ENCODE results near the gene R3HCC1L. TPM values are rescaled to one million over a fixed set of nuclear protein-coding genes. Genes with fewer than 3 reads are reported as not detected.

R3HCC1L gene
- total RNA-seq, 1 experiment from 2014 or later, result 15.9 TPM

DNA sequence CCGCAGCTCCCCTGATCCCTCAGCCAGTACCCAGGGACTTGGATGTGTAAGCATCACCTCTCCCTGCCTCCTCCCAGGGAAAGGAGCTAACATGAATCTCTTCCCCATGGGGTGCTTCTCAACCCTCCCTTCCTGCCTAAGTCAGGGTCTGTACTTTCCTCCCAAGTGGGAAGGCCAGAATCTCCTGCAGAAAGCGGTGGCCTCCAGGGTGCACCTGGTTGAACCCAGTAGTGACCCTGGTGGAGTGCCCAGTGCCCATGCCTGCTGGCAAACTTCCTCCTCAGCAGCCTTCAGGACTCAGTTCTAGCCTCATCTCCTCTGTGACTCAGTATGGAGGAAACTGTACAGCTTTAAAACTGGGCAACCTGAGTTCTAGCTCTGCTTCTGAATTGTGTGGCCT, 136.3 kb downstream of the R3HCC1L start:
- H3K36me3 ChIP-seq (ENCODE audit: control insufficient read depth, insufficient read depth, low read length), result no peaks in the 10 kb centered on the region
- ChIA-PET POLR2A (no interaction called here), CTCF (no interaction called here)
- H3K9me3 ChIP-seq (ENCODE audit: control insufficient read depth, insufficient read depth, low read depth, low read length), result no peaks in the 10 kb centered on the region
- in situ Hi-C loops (cut with HindIII; ENCODE audit: low pct_unique_long_range_greater_than_20kb, low sequenced_read_pairs), result no loop called here
- intact Hi-C loops (cut with micrococcal nuclease; ENCODE audit: unreplicated experiment), result no loop called here
- no peaks in the 10 kb centered on the region for H3K27me3 ChIP-seq (ENCODE audit: control insufficient read depth, insufficient read depth, low read length)
- H3K4me1 ChIP-seq (ENCODE audit: control insufficient read depth, insufficient read depth, low read length), result peaks cover 43% of the 10 kb centered on the region
- no peak for TF ChIP-seq POLR2AphosphoS5 (IDR thresholded peaks at IDR 0.05; ENCODE audit: low read depth, low read length)
- TF ChIP-seq, protein P1, sequence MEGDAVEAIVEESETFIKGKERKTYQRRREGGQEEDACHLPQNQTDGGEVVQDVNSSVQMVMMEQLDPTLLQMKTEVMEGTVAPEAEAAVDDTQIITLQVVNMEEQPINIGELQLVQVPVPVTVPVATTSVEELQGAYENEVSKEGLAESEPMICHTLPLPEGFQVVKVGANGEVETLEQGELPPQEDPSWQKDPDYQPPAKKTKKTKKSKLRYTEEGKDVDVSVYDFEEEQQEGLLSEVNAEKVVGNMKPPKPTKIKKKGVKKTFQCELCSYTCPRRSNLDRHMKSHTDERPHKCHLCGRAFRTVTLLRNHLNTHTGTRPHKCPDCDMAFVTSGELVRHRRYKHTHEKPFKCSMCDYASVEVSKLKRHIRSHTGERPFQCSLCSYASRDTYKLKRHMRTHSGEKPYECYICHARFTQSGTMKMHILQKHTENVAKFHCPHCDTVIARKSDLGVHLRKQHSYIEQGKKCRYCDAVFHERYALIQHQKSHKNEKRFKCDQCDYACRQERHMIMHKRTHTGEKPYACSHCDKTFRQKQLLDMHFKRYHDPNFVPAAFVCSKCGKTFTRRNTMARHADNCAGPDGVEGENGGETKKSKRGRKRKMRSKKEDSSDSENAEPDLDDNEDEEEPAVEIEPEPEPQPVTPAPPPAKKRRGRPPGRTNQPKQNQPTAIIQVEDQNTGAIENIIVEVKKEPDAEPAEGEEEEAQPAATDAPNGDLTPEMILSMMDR (IDR thresholded peaks at IDR 0.05), result no peak
- TF ChIP-seq SIN3A (IDR thresholded peaks at IDR 0.05; ENCODE audit: borderline replicate concordance, insufficient read depth, low read depth, low read length), result no peak
- no peak for TF ChIP-seq TCF7L2 (IDR thresholded peaks at IDR 0.05; ENCODE audit: low read depth, low read length)
- H3K4me3 ChIP-seq (ENCODE audit: low read depth in 2 of 2, low read length in 2 of 2), result no peak overlapping the region
- no peak for ATAC-seq
- no peak for DNase-seq (ENCODE audit: low read depth, low spot score)
- BruUV-seq (replicated peaks), result no TSS peak
- peak overlapping the region; percentile 68; the same call in 1 of the 2 replicates for H3K27ac ChIP-seq (ENCODE audit: low read length)

DNA sequence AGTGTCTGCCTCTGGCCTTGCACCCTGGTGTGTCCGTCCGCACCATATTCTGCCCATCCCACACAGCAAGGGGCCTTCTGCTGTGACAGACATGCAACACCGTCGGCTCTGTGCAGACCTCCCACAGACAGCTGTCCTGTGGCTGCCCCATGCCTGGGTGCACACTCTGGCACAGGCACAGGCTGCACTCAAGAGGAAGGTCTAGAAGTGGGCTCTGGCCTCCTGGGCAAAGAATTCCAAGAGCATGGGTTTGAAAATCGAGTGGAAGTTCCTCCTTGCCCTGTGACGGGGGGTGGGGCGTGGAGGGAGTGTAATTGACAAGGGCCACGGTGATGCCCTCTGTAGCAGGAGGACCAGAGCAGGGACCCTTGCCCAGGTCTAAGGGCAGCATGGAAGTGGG, 137.8 kb downstream of the R3HCC1L start:
- ATAC-seq (no peak), DNase-seq (ENCODE audit: low read depth, low spot score) (no peak)
- TF ChIP-seq, protein P1 (IDR thresholded peaks at IDR 0.05), result no peak
- TF ChIP-seq POLR2AphosphoS5 (IDR thresholded peaks at IDR 0.05; ENCODE audit: low read depth, low read length) (no peak), SIN3A (IDR thresholded peaks at IDR 0.05; ENCODE audit: borderline replicate concordance, insufficient read depth, low read depth, low read length) (no peak), TCF7L2 (IDR thresholded peaks at IDR 0.05; ENCODE audit: low read depth, low read length) (no peak)
- TF ChIP-seq, protein P2, sequence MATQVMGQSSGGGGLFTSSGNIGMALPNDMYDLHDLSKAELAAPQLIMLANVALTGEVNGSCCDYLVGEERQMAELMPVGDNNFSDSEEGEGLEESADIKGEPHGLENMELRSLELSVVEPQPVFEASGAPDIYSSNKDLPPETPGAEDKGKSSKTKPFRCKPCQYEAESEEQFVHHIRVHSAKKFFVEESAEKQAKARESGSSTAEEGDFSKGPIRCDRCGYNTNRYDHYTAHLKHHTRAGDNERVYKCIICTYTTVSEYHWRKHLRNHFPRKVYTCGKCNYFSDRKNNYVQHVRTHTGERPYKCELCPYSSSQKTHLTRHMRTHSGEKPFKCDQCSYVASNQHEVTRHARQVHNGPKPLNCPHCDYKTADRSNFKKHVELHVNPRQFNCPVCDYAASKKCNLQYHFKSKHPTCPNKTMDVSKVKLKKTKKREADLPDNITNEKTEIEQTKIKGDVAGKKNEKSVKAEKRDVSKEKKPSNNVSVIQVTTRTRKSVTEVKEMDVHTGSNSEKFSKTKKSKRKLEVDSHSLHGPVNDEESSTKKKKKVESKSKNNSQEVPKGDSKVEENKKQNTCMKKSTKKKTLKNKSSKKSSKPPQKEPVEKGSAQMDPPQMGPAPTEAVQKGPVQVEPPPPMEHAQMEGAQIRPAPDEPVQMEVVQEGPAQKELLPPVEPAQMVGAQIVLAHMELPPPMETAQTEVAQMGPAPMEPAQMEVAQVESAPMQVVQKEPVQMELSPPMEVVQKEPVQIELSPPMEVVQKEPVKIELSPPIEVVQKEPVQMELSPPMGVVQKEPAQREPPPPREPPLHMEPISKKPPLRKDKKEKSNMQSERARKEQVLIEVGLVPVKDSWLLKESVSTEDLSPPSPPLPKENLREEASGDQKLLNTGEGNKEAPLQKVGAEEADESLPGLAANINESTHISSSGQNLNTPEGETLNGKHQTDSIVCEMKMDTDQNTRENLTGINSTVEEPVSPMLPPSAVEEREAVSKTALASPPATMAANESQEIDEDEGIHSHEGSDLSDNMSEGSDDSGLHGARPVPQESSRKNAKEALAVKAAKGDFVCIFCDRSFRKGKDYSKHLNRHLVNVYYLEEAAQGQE (IDR thresholded peaks at IDR 0.05; ENCODE audit: insufficient read depth in 1 of 2, low read depth in 2 of 2, low read length in 1 of 2), result no peak
- Histone ChIP-seq H3K9me3 (ENCODE audit: control insufficient read depth, insufficient read depth, low read depth, low read length) (no peaks in the 10 kb centered on the region), H3K36me3 (ENCODE audit: control insufficient read depth, insufficient read depth, low read length) (no peaks in the 10 kb centered on the region), H3K4me1 (ENCODE audit: control insufficient read depth, insufficient read depth, low read length) (peaks cover 28% of the 10 kb centered on the region), H3K27ac (ENCODE audit: low read length) (no peak overlapping the region), H3K4me3 (ENCODE audit: low read depth in 2 of 2, low read length in 2 of 2) (no peak overlapping the region), H3K27me3 (ENCODE audit: control insufficient read depth, insufficient read depth, low read length) (no peaks in the 10 kb centered on the region; the same call in 1 of the 2 replicates)
- no TSS peak for BruUV-seq (replicated peaks)
- ChIA-PET POLR2A (no interaction called here), CTCF (no interaction called here)
- intact Hi-C loops (cut with micrococcal nuclease; ENCODE audit: unreplicated experiment), result no loop called here
- in situ Hi-C loops (cut with HindIII; ENCODE audit: low pct_unique_long_range_greater_than_20kb, low sequenced_read_pairs), result no loop called here

Measured in Panc1 (cell line).